ENCODE measurements around the gene NTM.

NTM gene

DNA sequence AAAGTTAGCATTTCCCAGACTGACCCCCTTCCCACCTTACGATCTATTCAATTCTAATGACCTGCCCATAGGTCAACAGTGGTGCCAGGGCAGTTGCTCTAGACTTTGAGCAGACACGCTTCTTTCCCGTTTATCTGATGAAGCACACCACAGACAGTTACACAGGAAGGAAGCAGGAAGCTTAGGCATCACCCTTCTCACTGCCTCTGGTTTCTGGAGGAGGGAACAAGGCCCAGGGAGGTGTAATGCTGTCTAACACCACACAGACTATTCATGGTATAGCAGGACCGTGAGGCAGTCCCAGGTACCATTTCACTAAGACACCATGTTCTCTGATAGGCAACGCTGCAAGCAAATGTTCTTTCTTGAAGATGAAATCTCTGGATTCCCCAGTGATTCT lies 279.4 kb downstream of the NTM start:
- no peaks in the 10 kb centered on the region for H3K4me1 Mint-ChIP-seq
- H3K36me3 Mint-ChIP-seq = no peaks in the 10 kb centered on the region
- ATAC-seq (no peak), DNase-seq (ENCODE audit: low spot score in 2 of 2) (no peak)
- H3K9me3 Mint-ChIP-seq = no peaks in the 10 kb centered on the region
- H3K4me3 Mint-ChIP-seq = no peak overlapping the region
- no peak overlapping the region for H3K27ac Mint-ChIP-seq

DNA sequence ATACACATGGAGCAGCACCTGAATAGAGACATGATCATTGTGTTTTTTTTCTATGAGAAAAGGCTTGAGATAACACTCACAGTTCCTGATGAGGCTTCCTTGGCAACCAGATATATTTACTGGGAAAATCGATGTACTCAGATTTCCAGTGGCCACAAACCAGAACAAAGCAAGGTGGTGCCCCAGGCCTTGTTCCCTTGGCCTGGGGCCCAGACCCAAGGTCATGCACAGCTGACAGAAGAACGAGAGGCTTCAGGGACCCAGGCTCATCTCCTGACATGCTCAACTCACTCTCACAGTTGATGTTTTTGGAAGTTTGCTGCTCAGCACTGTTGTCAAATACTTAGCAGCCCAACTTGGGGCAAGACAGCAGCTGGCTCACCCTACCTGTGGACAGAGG lies 281.8 kb downstream of the NTM start:
- Mint-ChIP-seq H3K9me3 (no peaks in the 10 kb centered on the region), H3K36me3 (no peaks in the 10 kb centered on the region), H3K27ac (no peak overlapping the region), H3K4me3 (no peak overlapping the region), H3K4me1 (no peaks in the 10 kb centered on the region)
- no peak for DNase-seq (ENCODE audit: low spot score in 2 of 2)
- ATAC-seq = no peak

DNA sequence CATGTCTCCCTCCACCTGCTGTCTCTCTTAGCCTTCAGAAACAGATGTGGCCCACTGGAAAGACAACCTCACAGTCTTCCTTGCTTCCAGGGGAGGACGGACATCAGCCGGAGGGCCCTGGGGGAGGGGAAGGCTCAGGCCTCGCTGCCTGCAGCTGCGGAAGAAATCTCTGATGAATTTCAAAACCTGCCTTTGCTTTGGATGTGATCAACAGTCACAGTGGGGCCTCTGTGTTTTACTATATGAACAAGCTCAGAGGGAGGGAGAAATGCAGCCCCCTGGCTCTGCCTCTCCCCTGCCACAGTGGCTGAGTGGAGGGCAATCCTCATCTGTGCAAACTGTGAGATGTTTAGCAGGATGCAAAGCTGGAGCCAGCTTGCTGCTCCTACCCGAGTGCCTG lies 282.8 kb downstream of the NTM start:
- H3K4me1 Mint-ChIP-seq = no peaks in the 10 kb centered on the region
- H3K9me3 Mint-ChIP-seq = no peaks in the 10 kb centered on the region
- DNase-seq (ENCODE audit: low spot score in 2 of 2) (no peak), ATAC-seq (no peak)
- no peak overlapping the region for H3K27ac Mint-ChIP-seq
- H3K4me3 Mint-ChIP-seq = no peak overlapping the region
- no peaks in the 10 kb centered on the region for H3K36me3 Mint-ChIP-seq

DNA sequence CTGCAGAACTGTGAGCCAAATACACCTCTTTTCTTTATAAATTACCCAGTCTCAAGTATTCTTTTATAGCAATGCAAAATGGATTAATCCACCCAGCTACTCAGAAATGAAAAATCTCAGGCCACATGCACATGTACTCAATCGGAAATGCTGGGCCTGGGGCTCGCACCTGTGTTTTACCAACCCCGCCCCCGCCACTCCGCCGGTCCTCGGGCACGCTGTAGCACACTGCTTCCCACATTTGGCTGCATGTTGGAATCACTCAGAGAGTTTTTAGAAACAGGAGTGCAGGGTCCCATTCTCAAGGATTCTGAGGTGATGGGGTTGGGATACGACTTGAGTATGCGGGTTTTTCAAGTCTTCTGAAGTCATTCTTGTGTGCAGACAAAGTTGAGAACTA lies 284.4 kb downstream of the NTM start:
- ATAC-seq = no peak
- H3K4me1 Mint-ChIP-seq = no peaks in the 10 kb centered on the region
- H3K36me3 Mint-ChIP-seq = no peaks in the 10 kb centered on the region
- H3K9me3 Mint-ChIP-seq = peaks cover 3% of the 10 kb centered on the region
- H3K4me3 Mint-ChIP-seq = no peak overlapping the region
- H3K27ac Mint-ChIP-seq = no peak overlapping the region
- no peak for DNase-seq (ENCODE audit: low spot score in 2 of 2)

DNA sequence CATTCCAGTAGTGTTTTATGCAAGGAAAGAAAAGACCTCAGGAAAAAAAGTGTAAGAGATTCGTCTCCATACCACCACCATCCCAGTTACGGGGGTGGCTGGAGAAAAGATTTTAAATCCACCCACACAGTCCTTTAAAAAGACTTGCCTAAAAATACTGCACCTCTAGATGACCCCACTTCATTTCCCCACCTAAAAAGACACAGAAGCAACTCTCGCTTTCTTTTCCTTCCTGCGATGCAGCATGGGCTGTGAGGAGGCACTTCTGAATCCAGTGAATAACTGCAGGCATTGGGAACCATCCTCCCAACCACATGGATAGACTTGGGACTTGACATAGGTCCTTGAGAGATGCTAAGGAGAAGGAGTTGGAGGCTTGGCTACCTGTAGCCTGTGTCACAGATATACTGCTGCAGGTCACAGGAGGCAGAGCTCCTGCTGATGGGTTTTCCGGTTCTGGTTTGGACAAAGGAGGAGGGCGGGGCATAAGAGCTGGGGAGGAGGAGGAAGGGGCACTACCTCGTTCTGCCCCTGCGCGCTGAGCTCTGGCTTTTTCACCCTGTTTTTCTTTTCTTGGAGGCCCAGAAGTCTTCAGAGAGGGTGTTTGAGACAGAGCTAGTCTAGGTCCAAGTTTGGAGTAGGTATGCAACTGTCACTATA lies 285.9 kb downstream of the NTM start:
- no peak overlapping the region for H3K4me3 Mint-ChIP-seq
- no peak overlapping the region for H3K27ac Mint-ChIP-seq
- DNase-seq (ENCODE audit: low spot score in 2 of 2) (no peak), ATAC-seq (no peak)
- H3K9me3 Mint-ChIP-seq = peaks cover 5% of the 10 kb centered on the region
- no peaks in the 10 kb centered on the region for H3K36me3 Mint-ChIP-seq
- H3K4me1 Mint-ChIP-seq = no peaks in the 10 kb centered on the region

DNA sequence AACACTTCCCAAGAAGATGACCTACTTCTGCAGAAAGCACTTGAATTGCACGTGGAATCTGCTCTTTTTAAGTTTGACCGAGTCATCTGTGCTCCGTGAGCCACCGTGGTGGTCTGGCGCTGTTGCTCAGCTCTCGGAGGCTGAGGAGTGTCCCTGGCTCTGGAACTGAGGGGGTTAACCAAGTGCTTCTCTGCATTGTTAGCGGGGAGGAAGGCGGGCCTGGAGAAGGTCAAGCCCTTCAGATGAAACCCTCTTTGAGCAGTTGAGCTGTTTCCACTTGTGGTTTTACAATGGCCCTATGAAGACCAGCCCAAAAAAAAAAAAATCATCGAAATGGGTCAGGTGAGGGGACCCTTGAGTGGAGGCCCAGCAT lies 286.4 kb downstream of the NTM start:
- ATAC-seq = no peak
- Mint-ChIP-seq H3K4me3 (no peak overlapping the region), H3K36me3 (no peaks in the 10 kb centered on the region), H3K27ac (no peak overlapping the region), H3K9me3 (peaks cover 5% of the 10 kb centered on the region), H3K4me1 (no peaks in the 10 kb centered on the region)
- no peak for DNase-seq (ENCODE audit: low spot score in 2 of 2)

- H3K27ac Mint-ChIP-seq = no peak overlapping the region
- ATAC-seq = no peak
- H3K4me1 Mint-ChIP-seq = no peaks in the 10 kb centered on the region
These were observed 288.0 kb downstream of the NTM start for GRCh38 chr11:131658414-131658813.

GRCh38 chr11:131658952-131659351 lies 288.5 kb downstream of the NTM start:
- no peak overlapping the region for H3K4me3 Mint-ChIP-seq
- no peak for DNase-seq (ENCODE audit: low spot score in 2 of 2)
- no peak for ATAC-seq

More at GRCh38 chr11:131658414-131658813, 288.0 kb downstream of the NTM start:
- no peak for DNase-seq (ENCODE audit: low spot score in 2 of 2)
- Mint-ChIP-seq H3K4me3 (no peak overlapping the region), H3K36me3 (no peaks in the 10 kb centered on the region), H3K9me3 (peaks cover 8% of the 10 kb centered on the region)

GRCh38 chr11:131659931-131660330 lies 289.5 kb downstream of the NTM start:
- H3K36me3 Mint-ChIP-seq = no peaks in the 10 kb centered on the region
- peaks cover 8% of the 10 kb centered on the region for H3K9me3 Mint-ChIP-seq
- no peak for ATAC-seq
- no peak overlapping the region for H3K27ac Mint-ChIP-seq
- no peak overlapping the region for H3K4me3 Mint-ChIP-seq
- no peaks in the 10 kb centered on the region for H3K4me1 Mint-ChIP-seq
- DNase-seq (ENCODE audit: low spot score in 2 of 2) = no peak

More at GRCh38 chr11:131658952-131659351, 288.5 kb downstream of the NTM start:
- H3K27ac Mint-ChIP-seq = no peak overlapping the region
- H3K36me3 Mint-ChIP-seq = no peaks in the 10 kb centered on the region
- peaks cover 8% of the 10 kb centered on the region for H3K9me3 Mint-ChIP-seq
- no peaks in the 10 kb centered on the region for H3K4me1 Mint-ChIP-seq

DNA sequence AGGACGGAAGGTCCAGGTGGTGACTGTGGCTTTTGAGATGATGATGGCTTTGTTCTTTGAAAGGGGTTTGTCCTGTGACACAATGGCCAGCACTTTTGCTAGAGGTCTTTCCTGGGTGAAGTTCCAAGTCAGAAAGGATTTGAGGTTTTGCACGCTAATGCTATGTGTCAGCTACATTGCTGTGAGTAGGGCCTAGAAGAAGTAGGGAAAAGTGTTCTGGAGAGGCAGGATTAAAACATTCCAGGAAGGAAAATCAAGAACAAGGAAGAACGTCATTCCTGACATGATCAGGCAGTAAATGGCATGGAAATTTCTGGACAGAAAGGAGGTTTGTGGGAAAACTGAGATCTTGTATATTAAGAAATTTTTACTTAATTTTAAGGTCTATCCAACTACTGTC lies 290.7 kb downstream of the NTM start:
- H3K36me3 Mint-ChIP-seq = no peaks in the 10 kb centered on the region
- no peak overlapping the region for H3K27ac Mint-ChIP-seq
- H3K9me3 Mint-ChIP-seq = peaks cover 8% of the 10 kb centered on the region
- DNase-seq (ENCODE audit: low spot score in 2 of 2) (no peak), ATAC-seq (no peak)
- no peaks in the 10 kb centered on the region for H3K4me1 Mint-ChIP-seq
- no peak overlapping the region for H3K4me3 Mint-ChIP-seq

DNA sequence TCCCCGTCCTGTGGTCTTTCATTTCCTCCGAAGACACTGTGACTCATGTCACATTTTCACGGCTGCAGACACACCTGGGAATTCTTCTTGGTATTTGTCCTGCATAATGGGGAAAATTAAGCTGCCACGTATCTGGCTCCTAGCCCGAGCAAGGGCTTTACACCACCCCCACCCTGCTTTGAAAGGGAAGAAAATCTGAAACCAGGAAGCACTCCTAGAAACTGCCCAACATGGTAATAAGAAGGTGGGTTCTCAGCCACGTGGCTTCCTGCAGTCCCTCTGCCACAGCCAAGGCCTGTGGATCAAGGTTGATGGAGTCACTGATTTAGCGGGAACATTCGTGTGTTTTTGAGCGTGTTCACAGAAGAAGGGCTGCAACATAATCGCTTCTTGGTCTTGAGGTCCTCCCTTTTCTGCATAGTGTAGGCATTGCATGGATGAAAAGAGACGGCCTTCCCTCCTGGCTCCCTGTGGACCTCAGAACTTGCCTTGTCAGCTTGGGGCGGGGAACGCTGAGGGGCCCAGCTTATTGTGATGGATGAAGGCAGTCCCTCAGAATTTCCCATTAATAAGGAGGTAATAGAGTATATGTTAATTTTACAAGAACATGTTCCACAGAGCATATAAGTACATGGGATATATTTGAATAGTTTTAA lies 292.0 kb downstream of the NTM start:
- H3K4me1 Mint-ChIP-seq = no peaks in the 10 kb centered on the region
- peaks cover 8% of the 10 kb centered on the region for H3K9me3 Mint-ChIP-seq
- no peak overlapping the region for H3K27ac Mint-ChIP-seq
- H3K4me3 Mint-ChIP-seq = no peak overlapping the region
- ATAC-seq = no peak
- no peaks in the 10 kb centered on the region for H3K36me3 Mint-ChIP-seq
- no peak for DNase-seq (ENCODE audit: low spot score in 2 of 2)

DNA sequence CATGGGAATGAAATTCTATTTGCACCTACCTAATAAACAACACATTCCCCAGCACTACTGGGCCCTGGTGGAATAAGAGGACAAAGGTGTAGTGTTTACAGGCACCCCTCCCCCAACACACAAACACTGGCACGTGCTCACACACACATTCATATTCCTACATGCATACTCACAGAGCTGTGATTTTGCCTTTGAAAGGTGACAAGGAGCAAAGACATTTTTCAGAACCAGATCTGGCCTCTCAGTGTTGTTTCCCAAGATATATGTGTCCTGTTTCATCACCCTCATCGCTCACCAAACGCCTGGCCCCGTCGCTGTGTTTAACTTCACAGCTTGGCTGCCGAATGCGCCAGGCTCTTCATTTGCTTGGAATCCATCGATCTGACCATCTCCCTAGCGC lies 292.6 kb downstream of the NTM start:
- H3K4me1 Mint-ChIP-seq = no peaks in the 10 kb centered on the region
- H3K4me3 Mint-ChIP-seq = no peak overlapping the region
- H3K36me3 Mint-ChIP-seq = no peaks in the 10 kb centered on the region
- peaks cover 8% of the 10 kb centered on the region for H3K9me3 Mint-ChIP-seq
- no peak for DNase-seq (ENCODE audit: low spot score in 2 of 2)
- H3K27ac Mint-ChIP-seq = no peak overlapping the region
- ATAC-seq = no peak

DNA sequence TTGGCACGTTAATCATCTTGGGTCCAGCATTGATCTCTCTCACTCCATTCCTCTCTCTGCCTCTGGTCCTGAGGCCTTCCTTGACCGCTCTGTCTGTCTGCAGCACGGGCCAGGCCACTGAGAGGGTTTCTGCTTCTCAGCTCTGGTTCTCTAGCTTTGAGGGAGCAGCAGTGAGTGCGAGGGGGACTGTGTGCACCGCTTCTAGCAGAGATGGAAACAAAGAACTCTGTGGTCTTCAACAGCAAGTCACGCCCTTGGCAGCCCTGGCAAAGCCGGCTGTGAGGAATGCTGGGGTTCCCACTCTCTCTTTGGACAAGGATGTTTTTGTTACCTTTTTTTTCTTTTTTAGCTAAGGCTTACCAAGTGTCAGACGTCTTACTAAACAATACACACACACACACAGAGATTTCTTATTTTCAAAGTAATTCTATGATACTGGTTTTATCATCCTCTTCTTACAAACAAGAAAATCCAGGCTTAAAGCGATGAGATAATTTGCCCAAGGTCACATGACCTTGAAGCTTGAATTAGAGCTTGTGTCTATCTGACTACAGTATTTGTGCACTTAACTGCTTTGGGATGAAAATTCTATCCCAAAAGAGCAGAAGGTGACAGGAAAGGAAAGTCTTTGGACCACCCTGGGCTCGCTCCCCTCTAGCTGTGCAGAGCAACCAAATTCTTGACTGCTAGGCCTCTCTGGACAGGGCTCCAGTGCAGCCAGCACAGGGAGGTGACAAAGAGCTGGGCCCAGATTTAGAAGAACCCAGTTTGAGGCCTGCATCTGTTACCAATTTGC lies 293.2 kb downstream of the NTM start:
- Mint-ChIP-seq H3K9me3 (peaks cover 8% of the 10 kb centered on the region), H3K27ac (no peak overlapping the region), H3K4me1 (peaks cover under 1% of the 10 kb centered on the region), H3K4me3 (no peak overlapping the region), H3K36me3 (no peaks in the 10 kb centered on the region)
- ATAC-seq (no peak), DNase-seq (ENCODE audit: low spot score in 2 of 2) (no peak)

DNA sequence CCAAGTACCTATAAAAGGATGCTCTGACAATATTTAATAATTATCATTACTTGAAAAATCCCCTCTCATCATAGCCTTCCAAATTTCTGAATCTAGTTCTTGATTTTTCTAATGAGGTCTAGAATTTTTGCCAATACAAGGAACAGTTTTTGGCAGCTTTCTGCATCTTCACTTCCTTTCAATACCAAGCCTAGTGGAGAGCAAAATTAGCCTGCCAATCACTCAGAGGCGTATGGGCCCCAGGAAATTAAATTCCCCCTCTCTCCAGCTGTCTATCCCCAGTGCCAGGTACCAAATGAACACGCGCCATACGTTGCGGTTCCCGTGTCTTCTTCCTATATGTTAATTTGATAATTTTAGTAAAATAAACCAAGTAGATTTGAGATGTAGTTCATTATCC lies 293.9 kb downstream of the NTM start:
- Mint-ChIP-seq H3K27ac (no peak overlapping the region), H3K4me1 (peaks cover 6% of the 10 kb centered on the region), H3K36me3 (no peaks in the 10 kb centered on the region), H3K4me3 (no peak overlapping the region), H3K9me3 (peaks cover 8% of the 10 kb centered on the region)
- DNase-seq (ENCODE audit: low spot score in 2 of 2) = no peak
- ATAC-seq = no peak

- Mint-ChIP-seq H3K36me3 (no peaks in the 10 kb centered on the region), H3K4me3 (no peak overlapping the region), H3K9me3 (peaks cover 5% of the 10 kb centered on the region), H3K4me1 (peaks cover 6% of the 10 kb centered on the region), H3K27ac (no peak overlapping the region)
- ATAC-seq (no peak), DNase-seq (ENCODE audit: low spot score in 2 of 2) (no peak)
These were observed 294.4 kb downstream of the NTM start for GRCh38 chr11:131664816-131665215.

All from stimulated activated effector memory CD8-positive, alpha-beta T cell treated with anti-CD3 and anti-CD28 coated beads, Interleukin-12 subunit alpha, Interleukin-12 subunit beta, amount 100 ng/mL, for 72 hours (primary cell).